Liver (tissue), 3 donors: ENCODE results near the gene RBMS3.

Experiments
- CTCF ChIP-seq: fragments of 150-350 bp; IDR thresholded peaks from 2 replicates; pipeline ENCODE4 v1.5.1; 2017; ENCODE audit warnings: improper control_type of control experiment, low read depth, low read length; ENCODE audit not compliant: missing input control
- RAD21 ChIP-seq, 2 donors: IDR thresholded peaks; 2 replicates each; pipeline ENCODE4 v1.6.1; 2016; ENCODE audit warnings: antibody characterized with exemption in 2 of 2, mild to moderate bottlenecking in 2 of 2
- donor health status: healthy.
- donor health status: healthy.

- TF ChIP-seq CTCF (no peak), RAD21 (IDR thresholded peaks at IDR 0.05) (no peak)
These were observed 616.0 kb downstream of the RBMS3 start for GRCh38 chr3:29896856-29897255.
